HepG2 (cell line): ENCODE data around the gene ZNF765. TPM values are rescaled to one million over a fixed set of nuclear protein-coding genes. Genes with fewer than 3 reads are reported as not detected.

Source experiments
- ATAC-seq: fragments of 200-7000 bp; cut with Tn5 transposase; 3 replicates; pipeline ENCODE4 v1.9.1; 2020; ENCODE audit warnings: mild to moderate bottlenecking, moderate library complexity
- BruUV-seq: library from RNA; stranded (reverse); fragments of 400-500 nt; replicated peaks from 2 replicates; lab custom pipeline; 2021; lab: Mats Ljungman, UMichigan
- CTCF ChIA-PET: fragments of 300-600 bp; formaldehyde crosslinking; extraction: SDS; loops from one replicate; lab custom pipeline; 2021; ENCODE audit warnings: low total read pairs, inconsistent platforms, low intra/inter-chr PET ratio; lab: Yijun Ruan, JAX
- POLR2A ChIA-PET: fragments of 350-600 bp; sonication (Branson Sonifier 250); formaldehyde crosslinking; loops from one replicate; lab custom pipeline; 2020; ENCODE audit warnings: antibody characterized with exemption, inconsistent platforms; lab: Yijun Ruan, JAX
- DNase-seq: peaks from one replicate; pipeline ENCODE4 v3.0.0-alpha.2; 2015; ENCODE audit warnings: low spot score
- FAIRE-seq: peaks from 3 replicates; lab custom pipeline; 2011; peaks lifted over from hg19 to GRCh38; lab: Jason Lieb, UNC
- H2AFZ ChIP-seq: one replicate; pipeline ENCODE4 v1.6.1; 2011; ENCODE audit warnings: low read length, inconsistent platforms
- H3K27ac ChIP-seq: fragments of 300-600 bp; 3 replicates; pipeline ENCODE4 v1.8.0; 2011; ENCODE audit warnings: mixed run types, mild to moderate bottlenecking, mixed read lengths, low read length, inconsistent platforms; ENCODE audit not compliant: insufficient read depth; ENCODE audit errors: extremely low read length
- H3K27me3 ChIP-seq, 2 experiments: fragments of 200-600 bp in 1 of 2; 2 replicates in 1 of 2; 3 replicates in 1 of 2; pipeline versions ENCODE4 v1.6.0 to v1.8.0; 2011; ENCODE audit warnings: low read length in 2 of 2, mild to moderate bottlenecking in 2 of 2, moderate library complexity in 2 of 2, inconsistent platforms in 1 of 2; ENCODE audit not compliant: insufficient read depth in 2 of 2, control insufficient read depth in 1 of 2
- H3K36me3 ChIP-seq, 2 experiments: fragments of 200-600 bp in 1 of 2; replicated peaks in 1 of 2; 2 replicates in 1 of 2; 3 replicates in 1 of 2; pipeline versions ENCODE4 v1.5.1 to v1.8.0; 2011; ENCODE audit warnings: low read length in 2 of 2, inconsistent platforms in 1 of 2; ENCODE audit not compliant: insufficient read depth in 2 of 2, control insufficient read depth in 1 of 2
- H3K4me1 ChIP-seq: 2 replicates; pipeline ENCODE4 v1.5.1; 2012; ENCODE audit warnings: low read length, inconsistent platforms; ENCODE audit not compliant: insufficient read depth
- H3K4me2 ChIP-seq: 2 replicates; pipeline ENCODE4 v1.6.0; 2011; ENCODE audit warnings: low read depth, low read length, inconsistent platforms
- H3K4me3 ChIP-seq, 3 experiments: fragments of 200-600 bp in 1 of 3; sonication (generic), shearing (Covaris generic) in 1 of 3; replicated peaks in 1 of 3; 2 replicates each; pipeline ENCODE4 v1.5.1; 2011 to 2016; ENCODE audit warnings: low read length in 3 of 3, inconsistent platforms in 2 of 3, low read depth in 2 of 3, mild to moderate bottlenecking in 2 of 3, control low read depth in 1 of 3, mixed read lengths in 1 of 3; ENCODE audit not compliant: insufficient read depth in 1 of 3
- H3K79me2 ChIP-seq: one replicate; pipeline ENCODE4 v1.6.1; 2011; ENCODE audit warnings: low read length, inconsistent platforms; ENCODE audit not compliant: insufficient read depth
- H3K9ac ChIP-seq: 2 replicates; pipeline ENCODE4 v1.6.0; 2011; ENCODE audit warnings: mild to moderate bottlenecking, low read depth, low read length, inconsistent platforms; ENCODE audit not compliant: insufficient read depth
- H3K9me3 ChIP-seq: 2 replicates; pipeline ENCODE4 v1.5.1; 2012; ENCODE audit warnings: mild to moderate bottlenecking, low read length
- H4K20me1 ChIP-seq: 2 replicates; pipeline ENCODE4 v1.6.0; 2011; ENCODE audit warnings: inconsistent platforms, mild to moderate bottlenecking, low read length, moderate library complexity; ENCODE audit not compliant: insufficient read depth
- FOSL1 ChIP-seq: sonication (generic); formaldehyde crosslinking; IDR thresholded peaks from 2 replicates; pipeline ENCODE4 v1.9.0; 2021; ENCODE audit warnings: missing genetic modification reagents, borderline replicate concordance
- ZNF7 ChIP-seq: IDR thresholded peaks from 2 replicates; pipeline ENCODE4 v1.6.1; 2016; ENCODE audit warnings: missing biosample characterization, missing genetic modification reagents
- WGBS: methylation state at CpG from one replicate; pipeline ENCODE4 v1.1.6; 2017; ENCODE audit warnings: low lambda C conversion rate; 5-methylcytosine and 5-hydroxymethylcytosine counted together
- in situ Hi-C: cut with HindIII; loops from 2 replicates; pipeline ENCODE4 v1.10.0; 2017; ENCODE audit warnings: low pct_unique_long_range_greater_than_20kb; ENCODE audit not compliant: extremely low pct_ligation_motif_present
- intact Hi-C: fragments of 100-400 bp; cut with micrococcal nuclease; formaldehyde crosslinking; loops from one replicate; pipeline ENCODE4 v1.10.0; 2022; ENCODE audit not compliant: unreplicated experiment
- polyA plus RNA-seq, 8 experiments: library from polyadenylated mRNA; depleted of rRNA in 3 of 8; stranded (reverse) in 7 of 8; unstranded in 1 of 8; fragments of >200 nt; fragmentation: Illumina TruSeq in 4 of 8; extraction: Trizol in 4 of 8; gene quantifications; 2 replicates each; pipeline versions ENCODE4 v1.2.1 to v1.2.3, GENCODE V29; 2011 to 2016; ENCODE audit warnings: low read depth in 4 of 8, missing spikeins in 1 of 8, mixed read lengths in 1 of 8; ENCODE audit not compliant: insufficient read depth in 1 of 8
- total RNA-seq, 5 experiments: library from RNA; depleted of rRNA; stranded (reverse); fragments of >200 nt; fragmentation: Illumina TruSeq; extraction: Trizol; gene quantifications; 2 replicates each; pipeline ENCODE4 v1.2.3, GENCODE V29; 2016; ENCODE audit warnings: low read depth in 1 of 5
- TF ChIP-seq, protein P1 (sequence below): sonication (generic); formaldehyde crosslinking; IDR thresholded peaks from 2 replicates; pipeline ENCODE4 v1.5.0; 2020; ENCODE audit warnings: missing genetic modification reagents, mild to moderate bottlenecking, borderline replicate concordance
- TF ChIP-seq, protein P2 (sequence below): sonication (generic); formaldehyde crosslinking; IDR thresholded peaks from 2 replicates; pipeline ENCODE4 v1.4.0; 2020; ENCODE audit warnings: missing genetic modification reagents
- TF ChIP-seq, protein P3 (sequence below): sonication (generic); formaldehyde crosslinking; IDR thresholded peaks from 2 replicates; pipeline ENCODE4 v1.4.0; 2020; ENCODE audit warnings: missing genetic modification reagents
- TF ChIP-seq, protein P4 (sequence below): sonication (generic); formaldehyde crosslinking; IDR thresholded peaks from 2 replicates; pipeline ENCODE4 v1.8.0; 2022; ENCODE audit warnings: missing genetic modification reagents, mild to moderate bottlenecking, borderline replicate concordance

Gene ZNF765
- total and polyA plus RNA-seq, 2 of the 13 experiments (the other 11 are each of a cell fraction or from before 2014, with no cell fraction given), result 5.0 to 14.5 TPM

DNA sequence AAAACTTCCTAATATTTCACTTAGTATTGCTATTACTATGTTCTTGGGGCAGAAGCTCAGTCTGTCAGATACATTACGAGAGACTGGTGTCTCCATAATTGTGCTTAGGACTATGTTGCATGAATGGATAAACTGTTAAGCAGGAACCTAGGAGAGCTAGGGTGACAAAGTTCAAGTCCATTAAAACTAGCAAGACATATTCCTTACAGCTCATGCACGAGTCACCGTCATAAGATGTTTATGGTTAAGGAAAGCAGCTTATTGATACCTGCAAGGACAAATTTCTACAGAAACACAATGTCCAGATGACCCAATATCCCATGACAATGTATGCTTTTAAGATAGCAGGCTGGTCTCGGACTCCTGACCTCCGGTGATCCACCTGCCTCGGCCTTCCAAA, 66.9 kb downstream of the ZNF765 start:
- no peaks in the 10 kb centered on the region for H4K20me1 ChIP-seq
- intact Hi-C loops (no loop called here), in situ Hi-C loops (no loop called here)
- H3K27me3 ChIP-seq, result no peaks in the 10 kb centered on the region
- no peak for DNase-seq
- H3K79me2 ChIP-seq, result no peaks in the 10 kb centered on the region
- no TSS peak for BruUV-seq
- POLR2A ChIA-PET, result no interaction called here
- no peak overlapping the region for H2AFZ ChIP-seq
- H3K9ac ChIP-seq, result no peak overlapping the region
- FAIRE-seq, result no peak
- WGBS, result 91% methylated on average over 6 of the region's 6 CpGs
- no peak overlapping the region for H3K4me2 ChIP-seq
- peaks cover 44% of the 10 kb centered on the region for H3K4me1 ChIP-seq
- H3K9me3 ChIP-seq, result peaks cover 16% of the 10 kb centered on the region
- no peaks in the 10 kb centered on the region for H3K36me3 ChIP-seq
- no peak overlapping the region for H3K27ac ChIP-seq
- CTCF ChIA-PET, result no interaction called here
- no peak for ATAC-seq
- no peak overlapping the region for H3K4me3 ChIP-seq
- TF ChIP-seq ZNF7 (peak; percentile 50; the same call in 1 of the 2 replicates), FOSL1 (CRISPR knock-in tag) (no peak)

DNA sequence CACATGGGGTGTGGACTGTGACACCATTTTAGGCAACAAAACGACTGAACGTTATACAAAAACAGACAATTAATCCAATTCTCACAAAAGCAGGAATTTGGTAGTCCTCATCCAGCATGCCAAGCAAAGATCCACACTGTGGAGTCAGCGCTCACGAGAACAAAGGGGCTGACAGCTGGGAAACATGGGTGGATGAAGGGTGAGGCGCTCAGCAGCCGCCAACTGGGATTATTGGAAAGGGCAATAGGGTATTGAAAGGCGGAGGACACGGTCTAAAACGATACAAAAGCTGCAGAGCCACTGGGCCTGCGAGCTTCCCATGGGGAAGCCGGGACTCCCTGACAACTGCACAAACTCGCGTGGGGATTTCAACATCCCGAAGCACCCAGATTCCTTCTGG, 67.9 kb downstream of the ZNF765 start:
- Histone ChIP-seq H3K4me1 (peaks cover 44% of the 10 kb centered on the region), H3K9me3 (0 out of 2 replicates have a peak, but pooled peaks cover 8% of the 10 kb centered on the region), H3K36me3 (no peaks in the 10 kb centered on the region), H3K9ac (no peak overlapping the region)
- no peak for FAIRE-seq
- POLR2A ChIA-PET, result no interaction called here
- WGBS, result 88% methylated on average over 14 of the region's 14 CpGs
- in situ Hi-C loops, result no loop called here
- no TSS peak for BruUV-seq
- TF ChIP-seq, protein P1, sequence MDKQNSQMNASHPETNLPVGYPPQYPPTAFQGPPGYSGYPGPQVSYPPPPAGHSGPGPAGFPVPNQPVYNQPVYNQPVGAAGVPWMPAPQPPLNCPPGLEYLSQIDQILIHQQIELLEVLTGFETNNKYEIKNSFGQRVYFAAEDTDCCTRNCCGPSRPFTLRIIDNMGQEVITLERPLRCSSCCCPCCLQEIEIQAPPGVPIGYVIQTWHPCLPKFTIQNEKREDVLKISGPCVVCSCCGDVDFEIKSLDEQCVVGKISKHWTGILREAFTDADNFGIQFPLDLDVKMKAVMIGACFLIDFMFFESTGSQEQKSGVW (CRISPR knock-in tag), result no peak
- TF ChIP-seq, protein P2, sequence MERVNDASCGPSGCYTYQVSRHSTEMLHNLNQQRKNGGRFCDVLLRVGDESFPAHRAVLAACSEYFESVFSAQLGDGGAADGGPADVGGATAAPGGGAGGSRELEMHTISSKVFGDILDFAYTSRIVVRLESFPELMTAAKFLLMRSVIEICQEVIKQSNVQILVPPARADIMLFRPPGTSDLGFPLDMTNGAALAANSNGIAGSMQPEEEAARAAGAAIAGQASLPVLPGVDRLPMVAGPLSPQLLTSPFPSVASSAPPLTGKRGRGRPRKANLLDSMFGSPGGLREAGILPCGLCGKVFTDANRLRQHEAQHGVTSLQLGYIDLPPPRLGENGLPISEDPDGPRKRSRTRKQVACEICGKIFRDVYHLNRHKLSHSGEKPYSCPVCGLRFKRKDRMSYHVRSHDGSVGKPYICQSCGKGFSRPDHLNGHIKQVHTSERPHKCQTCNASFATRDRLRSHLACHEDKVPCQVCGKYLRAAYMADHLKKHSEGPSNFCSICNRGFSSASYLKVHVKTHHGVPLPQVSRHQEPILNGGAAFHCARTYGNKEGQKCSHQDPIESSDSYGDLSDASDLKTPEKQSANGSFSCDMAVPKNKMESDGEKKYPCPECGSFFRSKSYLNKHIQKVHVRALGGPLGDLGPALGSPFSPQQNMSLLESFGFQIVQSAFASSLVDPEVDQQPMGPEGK (CRISPR knock-in tag), result no peak
- TF ChIP-seq, protein P3, sequence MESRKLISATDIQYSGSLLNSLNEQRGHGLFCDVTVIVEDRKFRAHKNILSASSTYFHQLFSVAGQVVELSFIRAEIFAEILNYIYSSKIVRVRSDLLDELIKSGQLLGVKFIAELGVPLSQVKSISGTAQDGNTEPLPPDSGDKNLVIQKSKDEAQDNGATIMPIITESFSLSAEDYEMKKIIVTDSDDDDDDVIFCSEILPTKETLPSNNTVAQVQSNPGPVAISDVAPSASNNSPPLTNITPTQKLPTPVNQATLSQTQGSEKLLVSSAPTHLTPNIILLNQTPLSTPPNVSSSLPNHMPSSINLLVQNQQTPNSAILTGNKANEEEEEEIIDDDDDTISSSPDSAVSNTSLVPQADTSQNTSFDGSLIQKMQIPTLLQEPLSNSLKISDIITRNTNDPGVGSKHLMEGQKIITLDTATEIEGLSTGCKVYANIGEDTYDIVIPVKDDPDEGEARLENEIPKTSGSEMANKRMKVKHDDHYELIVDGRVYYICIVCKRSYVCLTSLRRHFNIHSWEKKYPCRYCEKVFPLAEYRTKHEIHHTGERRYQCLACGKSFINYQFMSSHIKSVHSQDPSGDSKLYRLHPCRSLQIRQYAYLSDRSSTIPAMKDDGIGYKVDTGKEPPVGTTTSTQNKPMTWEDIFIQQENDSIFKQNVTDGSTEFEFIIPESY (CRISPR knock-in tag), result peak; percentile 37; the same call in 1 of the 2 replicates
- TF ChIP-seq, protein P4, sequence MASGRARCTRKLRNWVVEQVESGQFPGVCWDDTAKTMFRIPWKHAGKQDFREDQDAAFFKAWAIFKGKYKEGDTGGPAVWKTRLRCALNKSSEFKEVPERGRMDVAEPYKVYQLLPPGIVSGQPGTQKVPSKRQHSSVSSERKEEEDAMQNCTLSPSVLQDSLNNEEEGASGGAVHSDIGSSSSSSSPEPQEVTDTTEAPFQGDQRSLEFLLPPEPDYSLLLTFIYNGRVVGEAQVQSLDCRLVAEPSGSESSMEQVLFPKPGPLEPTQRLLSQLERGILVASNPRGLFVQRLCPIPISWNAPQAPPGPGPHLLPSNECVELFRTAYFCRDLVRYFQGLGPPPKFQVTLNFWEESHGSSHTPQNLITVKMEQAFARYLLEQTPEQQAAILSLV (CRISPR knock-in tag), result no peak
- TF ChIP-seq, all 625 proteins: peak for 1
- Histone ChIP-seq H3K4me2 (no peak overlapping the region), H2AFZ (no peak overlapping the region), H3K27me3 (no peaks in the 10 kb centered on the region; a peak in 1 of 5 replicates), H3K79me2 (no peaks in the 10 kb centered on the region), H3K4me3 (no peak overlapping the region), H3K27ac (no peak overlapping the region), H4K20me1 (no peaks in the 10 kb centered on the region)
- intact Hi-C loops, result no loop called here
- ATAC-seq (no peak), DNase-seq (no peak)
- CTCF ChIA-PET, result no interaction called here
